NCI-H460 (cell line): Measurements from ENCODE around the gene WRAP73. TPM values are rescaled to one million over a fixed set of nuclear protein-coding genes. Genes with fewer than 3 reads are reported as not detected.

Experiments
- DNase-seq: peaks from one replicate; pipeline ENCODE4 v3.0.0-alpha.2; 2016; ENCODE audit warnings: low read depth; ENCODE audit errors: extremely low read depth
- total RNA-seq: library from RNA; depleted of rRNA; stranded (reverse); fragments of >200 nt; shearing (Covaris generic); gene quantifications from 2 replicates; pipeline ENCODE4 v1.2.3, GENCODE V29; 2014

WRAP73 gene
- total RNA-seq, 1 experiment from 2014 or later, result 18.2 TPM

- DNase-seq, result no peak
Observed at GRCh38 chr1:3683197-3683596, 33.3 kb upstream of the WRAP73 start.

GRCh38 chr1:3681898-3682806 lies 32.2 kb upstream of the WRAP73 start:
- DNase-seq, result no peak

GRCh38 chr1:3681231-3681897 lies 31.5 kb upstream of the WRAP73 start:
- DNase-seq, result no peak

GRCh38 chr1:3680488-3681230 lies 30.8 kb upstream of the WRAP73 start:
- no peak for DNase-seq

GRCh38 chr1:3679799-3680453 lies 30.0 kb upstream of the WRAP73 start:
- no peak for DNase-seq

- DNase-seq, result no peak
Observed at GRCh38 chr1:3679098-3679555, 29.2 kb upstream of the WRAP73 start.

GRCh38 chr1:3678361-3679097 lies 28.6 kb upstream of the WRAP73 start:
- no peak for DNase-seq

- no peak for DNase-seq
Observed at GRCh38 chr1:3677484-3677883, 27.6 kb upstream of the WRAP73 start.

GRCh38 chr1:3676581-3677470 lies 26.9 kb upstream of the WRAP73 start:
- no peak for DNase-seq

GRCh38 chr1:3675436-3675835 lies 25.5 kb upstream of the WRAP73 start:
- DNase-seq, result no peak

- no peak for DNase-seq
Observed at GRCh38 chr1:3674100-3675094, 24.5 kb upstream of the WRAP73 start.

GRCh38 chr1:3673381-3674099 lies 23.6 kb upstream of the WRAP73 start:
- no peak for DNase-seq

- no peak for DNase-seq
Observed at GRCh38 chr1:3672971-3673361, 23.1 kb upstream of the WRAP73 start.

GRCh38 chr1:3672231-3672970 lies 22.5 kb upstream of the WRAP73 start:
- DNase-seq, result no peak

GRCh38 chr1:3671371-3672180 lies 21.7 kb upstream of the WRAP73 start:
- DNase-seq, result no peak
